Thyroid gland (tissue), 4 donors: ENCODE measurements around the gene OBSCN. TPM values are rescaled to one million over a fixed set of nuclear protein-coding genes. Genes with fewer than 3 reads are reported as not detected.

Experiments
- DNase-seq, 2 donors: peaks; one replicate each; pipeline ENCODE4 v3.0.0-alpha.2; 2019
- H3K27ac ChIP-seq, 3 donors: fragments of 200-600 bp; sonication (generic); 1 replicate in 2 of 3; 2 replicates in 1 of 3; pipeline ENCODE4 v1.5.1; 2016 to 2019; ENCODE audit warnings: mild to moderate bottlenecking in 1 of 3, moderate library complexity in 1 of 3
- H3K27me3 ChIP-seq: fragments of 200-600 bp; sonication (generic); one replicate; pipeline ENCODE4 v1.5.1; 2019
- H3K36me3 ChIP-seq, 2 donors: fragments of 200-600 bp; sonication (generic); one replicate each; pipeline ENCODE4 v1.5.1; 2016 to 2019
- H3K4me1 ChIP-seq, 2 donors: fragments of 200-600 bp; sonication (generic); one replicate each; pipeline ENCODE4 v1.5.1; 2017 to 2019
- H3K4me3 ChIP-seq, 3 donors: fragments of 200-600 bp; sonication (generic); replicated peaks in 1 of 3; 1 replicate in 2 of 3; 2 replicates in 1 of 3; pipeline ENCODE4 v1.5.1; 2016; ENCODE audit warnings: mild to moderate bottlenecking in 1 of 3
- H3K9me3 ChIP-seq: fragments of 200-600 bp; sonication (generic); one replicate; pipeline ENCODE4 v1.5.1; 2017
- CTCF ChIP-seq, 6 experiments: fragments of 200-600 bp in 3 of 6; fragments of 450-650 bp in 3 of 6; sonication (generic) in 3 of 6; IDR thresholded peaks; one replicate each; pipeline ENCODE4 v1.5.1; 2016 to 2019; ENCODE audit warnings: antibody characterized with exemption in 6 of 6, mild to moderate bottlenecking in 2 of 6, inconsistent platforms in 1 of 6, moderate library complexity in 1 of 6
- POLR2A ChIP-seq, 2 donors: fragments of 450-650 bp; IDR thresholded peaks; one replicate each; pipeline ENCODE4 v1.6.1; 2017; ENCODE audit warnings: antibody characterized with exemption in 2 of 2, mild to moderate bottlenecking in 2 of 2, moderate library complexity in 1 of 2
- WGBS, 2 donors: methylation state at CpG; one replicate each; pipeline ENCODE4 v1.1.5; 2017; 5-methylcytosine and 5-hydroxymethylcytosine counted together
- intact Hi-C: fragments of 100-400 bp; cut with DNase I; formaldehyde crosslinking; loops from one replicate; pipeline ENCODE4 v1.15.1; 2023
- total RNA-seq, 4 donors: library from RNA; depleted of rRNA; stranded (reverse); fragments of >200 nt; gene quantifications; one replicate each; pipeline ENCODE4 v1.2.3, GENCODE V29; 2016

Gene OBSCN
- total RNA-seq, 4 donors from 2014 or later = 24.0 to 35.1 (median 31.5) TPM

- no peak for DNase-seq
- Histone ChIP-seq H3K4me1 (peaks cover 20 to 51% of the 10 kb centered on the region in 2 donors), H3K36me3 (no peaks in the 10 kb centered on the region), H3K27ac (peak overlapping the region; percentile 30 to 68 (median 36)), H3K27me3 (no peaks in the 10 kb centered on the region), H3K4me3 (no peak overlapping the region), H3K9me3 (no peaks in the 10 kb centered on the region)
- intact Hi-C loops = loop anchor here (10.0 kb wide), 2 partner anchors 111 to 159 kb away; partner anchors contain the start of gene RNF187
- 85 to 91% methylated on average over 11 of the region's 14 CpGs for WGBS, 2 donors
- no peak for TF ChIP-seq POLR2A (IDR thresholded peaks at IDR 0.05)
- no peak for TF ChIP-seq CTCF (IDR thresholded peaks at IDR 0.05)
Measured at GRCh38 chr1:228373681-228374571, 166.1 kb downstream of the OBSCN start.

GRCh38 chr1:228374711-228375577, 167.1 kb downstream of the OBSCN start:
- Histone ChIP-seq H3K9me3 (no peaks in the 10 kb centered on the region), H3K36me3 (no peaks in the 10 kb centered on the region), H3K4me3 (no peak overlapping the region), H3K4me1 (peaks cover 26 to 58% of the 10 kb centered on the region in 2 donors), H3K27me3 (no peaks in the 10 kb centered on the region), H3K27ac (peak overlapping the region; percentile 49 to 84 (median 63))
- TF ChIP-seq POLR2A (IDR thresholded peaks at IDR 0.05) (no peak), CTCF (IDR thresholded peaks at IDR 0.05) (no peak)
- intact Hi-C loops = loop anchor here (10.0 kb wide), 2 partner anchors 110 to 160 kb away; partner anchors contain the start of gene RNF187
- DNase-seq = peak; percentile 73 to 89
- WGBS, 2 donors = 52 to 66% methylated on average over 11 to 17 of the region's 25 CpGs

GRCh38 chr1:228375578-228376261, 167.9 kb downstream of the OBSCN start:
- Histone ChIP-seq H3K36me3 (no peaks in the 10 kb centered on the region), H3K4me3 (no peak overlapping the region), H3K27me3 (no peaks in the 10 kb centered on the region), H3K27ac (peak overlapping the region; percentile 49 to 84 (median 63)), H3K4me1 (peaks cover 26 to 58% of the 10 kb centered on the region in 2 donors), H3K9me3 (no peaks in the 10 kb centered on the region)
- intact Hi-C loops = loop anchor here (10.0 kb wide), 2 partner anchors 109 to 161 kb away; partner anchors contain the start of gene RNF187
- no peak for DNase-seq
- TF ChIP-seq POLR2A (IDR thresholded peaks at IDR 0.05) = no peak
- no peak for TF ChIP-seq CTCF (IDR thresholded peaks at IDR 0.05)
- WGBS, 2 donors = 93 to 100% methylated on average over 5 to 19 of the region's 22 CpGs

- Histone ChIP-seq H3K27me3 (no peaks in the 10 kb centered on the region), H3K4me1 (peaks cover 26 to 55% of the 10 kb centered on the region in 2 donors), H3K27ac (no peak overlapping the region), H3K36me3 (no peaks in the 10 kb centered on the region), H3K4me3 (no peak overlapping the region), H3K9me3 (no peaks in the 10 kb centered on the region)
- intact Hi-C loops = loop anchor here (10.0 kb wide), 2 partner anchors 109 to 161 kb away; partner anchors contain the start of gene RNF187
- TF ChIP-seq CTCF (IDR thresholded peaks at IDR 0.05) (no peak), POLR2A (IDR thresholded peaks at IDR 0.05) (no peak)
- DNase-seq = no peak
- 93 to 95% methylated on average over 2 to 3 of the region's 3 CpGs for WGBS, 2 donors
Measured at GRCh38 chr1:228376262-228376628, 168.4 kb downstream of the OBSCN start.
